ENCODE data around the gene CDK17.

The CDK17 gene

DNA sequence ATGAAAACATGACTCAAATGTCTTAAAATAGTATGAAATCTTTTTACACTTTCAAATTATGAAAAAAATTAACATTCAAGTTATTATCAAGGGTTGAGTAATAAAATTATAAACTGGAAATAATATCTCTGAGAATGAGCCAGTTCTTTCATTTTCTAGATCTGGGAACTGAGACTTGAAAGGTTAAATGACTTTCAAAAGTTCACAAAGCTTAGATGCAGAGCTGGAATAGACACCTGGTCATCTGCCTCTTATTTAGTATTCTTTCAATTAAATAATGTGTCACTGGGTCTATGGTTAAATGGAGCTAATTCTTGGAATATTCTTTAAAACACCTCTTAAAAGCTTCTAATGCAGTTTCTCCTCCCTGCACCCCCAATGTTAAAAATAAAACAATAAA, 86.6 kb downstream of the CDK17 start:
- no peak for DNase-seq

- no peak for DNase-seq
Measured at GRCh38 chr12:96311191-96311590, 89.0 kb downstream of the CDK17 start.

GRCh38 chr12:96310067-96310466, 90.2 kb downstream of the CDK17 start:
- no peak for DNase-seq

DNA sequence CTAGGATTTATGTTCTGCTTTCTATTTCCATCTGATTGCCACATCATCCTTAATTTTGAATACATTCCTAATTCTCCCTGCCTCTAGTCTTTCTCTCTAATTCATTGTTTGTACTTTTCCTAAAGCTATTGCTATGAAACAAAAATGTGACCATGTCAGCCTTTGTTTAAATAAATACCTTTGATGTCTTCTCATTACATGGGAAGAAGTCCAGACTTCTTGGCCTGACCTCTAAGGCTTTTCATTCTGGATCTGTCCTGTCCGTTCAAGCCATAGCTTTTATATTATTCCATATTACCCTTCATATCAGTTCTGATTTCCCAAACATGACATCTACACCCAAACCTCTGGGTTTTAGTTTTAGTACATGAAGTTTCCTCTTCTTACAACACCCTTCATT, 91.4 kb downstream of the CDK17 start:
- no peak for DNase-seq

DNA sequence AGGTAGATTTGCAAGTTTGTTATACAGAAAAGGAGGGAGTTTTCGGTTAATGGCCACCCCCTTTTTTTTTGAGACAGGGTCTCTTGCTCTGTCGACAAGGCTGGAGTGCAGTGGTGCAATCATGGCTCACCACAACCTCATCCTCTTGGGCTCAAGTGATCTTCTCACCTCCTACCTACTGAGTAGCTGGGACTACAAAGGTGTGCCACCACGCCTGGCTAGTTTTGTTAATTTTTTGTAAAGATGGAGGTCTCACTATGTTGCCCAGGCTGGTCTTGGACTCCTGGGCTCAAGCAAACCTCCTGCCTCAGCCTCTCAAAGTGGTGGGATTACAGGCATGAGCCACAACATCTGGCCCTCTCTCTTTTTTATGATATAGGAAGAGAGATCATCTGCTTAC, 94.6 kb downstream of the CDK17 start:
- DNase-seq, result no peak

GRCh38 chr12:96303653-96304052, 96.6 kb downstream of the CDK17 start:
- no peak for DNase-seq

GRCh38 chr12:96302687-96303310, 97.4 kb downstream of the CDK17 start:
- DNase-seq, result no peak

- DNase-seq, result no peak
Measured at GRCh38 chr12:96301732-96302131, 98.5 kb downstream of the CDK17 start.

DNA sequence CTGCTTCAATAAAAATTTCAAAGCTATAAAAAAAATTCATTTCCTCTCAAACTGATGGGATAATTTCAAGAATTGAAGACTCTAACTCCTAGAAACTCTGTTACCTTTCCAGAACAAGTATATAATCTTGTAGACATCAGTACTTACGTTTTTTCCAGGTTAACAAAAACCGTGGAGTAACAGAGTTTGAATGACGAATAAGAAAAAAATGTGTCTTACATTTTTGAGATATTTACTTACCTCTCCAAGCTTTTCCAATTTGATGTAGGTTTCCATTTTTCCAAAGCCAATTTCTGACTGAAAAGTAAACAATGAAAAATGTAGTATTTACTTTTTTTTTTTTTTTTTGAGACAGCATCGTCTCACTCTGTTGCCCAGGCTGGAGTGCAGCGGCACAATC, 100.2 kb downstream of the CDK17 start:
- no peak for DNase-seq

DNA sequence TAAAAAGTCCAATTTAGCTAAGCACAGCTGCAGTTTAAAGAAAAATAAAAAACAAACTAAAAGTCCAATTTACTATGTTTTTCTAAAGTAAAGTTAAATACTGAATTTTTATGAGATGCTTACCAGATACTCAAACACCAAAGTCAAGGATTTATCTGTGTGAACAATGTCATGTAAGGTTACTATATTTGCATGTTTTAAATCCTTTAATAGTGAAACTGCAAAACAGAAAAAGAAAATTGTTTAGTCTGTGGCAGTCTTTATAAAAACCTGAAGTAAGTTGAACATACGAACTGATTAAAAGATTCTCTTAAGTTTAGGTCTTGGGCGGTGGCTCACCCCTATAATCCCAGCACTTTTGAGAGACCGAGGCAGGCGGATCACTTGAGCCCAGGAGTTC, 102.7 kb downstream of the CDK17 start:
- no peak for DNase-seq

DNA sequence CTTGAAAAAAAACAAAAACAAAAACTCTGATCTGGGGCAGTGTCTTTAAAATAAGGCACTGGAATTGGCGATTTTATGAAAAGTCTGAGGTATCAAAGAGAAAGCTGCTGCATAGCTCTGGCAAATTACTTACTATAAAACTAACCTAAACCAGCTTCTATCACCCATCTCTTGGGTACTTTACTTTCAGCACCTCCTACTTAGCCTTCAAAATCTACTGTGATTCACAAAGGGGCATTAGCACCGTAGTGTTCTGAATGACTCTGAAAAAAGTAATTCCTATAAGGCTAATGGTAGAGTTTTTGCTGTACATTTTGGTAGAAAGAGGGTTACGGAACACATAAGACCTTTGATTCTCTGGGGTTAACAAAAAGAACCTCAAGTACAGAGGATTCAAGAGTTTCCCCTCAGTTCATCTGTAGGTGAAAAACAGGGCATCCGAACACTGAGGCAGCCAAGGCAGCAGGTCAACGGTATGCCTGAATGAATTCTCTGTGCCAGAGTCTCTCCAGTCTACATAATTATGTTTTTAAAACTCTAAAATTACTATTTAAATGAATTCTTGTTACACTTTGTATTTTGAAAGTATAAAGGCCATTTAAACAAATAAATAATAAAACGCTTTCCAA, 104.6 kb downstream of the CDK17 start:
- DNase-seq, result no peak

GRCh38 chr12:96294831-96295230, 105.4 kb downstream of the CDK17 start:
- DNase-seq, result peak; percentile 66

DNA sequence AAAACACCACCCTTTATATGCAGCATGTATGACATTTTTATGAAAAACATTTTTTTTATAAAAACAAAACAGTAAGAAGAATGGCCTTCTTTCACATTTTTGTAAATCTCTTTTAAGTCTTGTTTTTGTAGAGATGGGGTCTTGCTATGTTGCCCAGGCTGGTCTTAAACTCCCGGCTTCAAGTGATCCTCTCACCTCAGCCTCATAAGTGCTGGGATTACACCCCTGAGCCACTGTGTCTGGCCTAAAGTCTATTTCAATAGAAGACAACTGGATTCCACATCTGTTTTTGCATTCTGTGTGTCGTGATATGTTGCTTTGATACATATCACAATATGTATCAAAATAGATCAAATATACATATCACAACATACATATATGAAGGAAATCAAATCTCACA, 107.1 kb downstream of the CDK17 start:
- no peak for DNase-seq

- no peak for DNase-seq
Measured at GRCh38 chr12:96289067-96289466, 111.2 kb downstream of the CDK17 start.

GRCh38 chr12:96285158-96285557, 115.1 kb downstream of the CDK17 start:
- no peak for DNase-seq

GRCh38 chr12:96274331-96274730, 125.9 kb downstream of the CDK17 start:
- DNase-seq, result no peak

- DNase-seq, result no peak
Measured at GRCh38 chr12:96271469-96272199, 128.6 kb downstream of the CDK17 start.

DNA sequence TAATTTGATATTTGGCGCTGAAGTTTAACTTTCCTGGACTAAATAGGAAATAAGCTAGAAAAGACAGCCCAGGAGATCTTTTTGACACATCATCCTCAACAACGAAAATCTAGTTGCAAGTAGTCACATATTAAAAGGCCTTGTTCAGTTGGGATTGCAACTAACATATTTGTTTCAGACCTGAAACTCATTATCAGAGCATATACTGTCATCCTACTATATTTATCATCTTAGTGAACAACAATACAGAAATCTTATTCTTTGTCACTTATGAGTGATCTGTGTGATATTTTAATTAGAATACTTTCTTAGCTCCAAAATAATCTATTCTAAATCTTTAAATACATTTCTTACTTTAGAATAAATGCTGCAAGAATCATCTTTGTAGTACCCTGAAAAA, 134.0 kb downstream of the CDK17 start:
- DNase-seq, result no peak

GRCh38 chr12:96265836-96266235, 134.4 kb downstream of the CDK17 start:
- no peak for DNase-seq

DNA sequence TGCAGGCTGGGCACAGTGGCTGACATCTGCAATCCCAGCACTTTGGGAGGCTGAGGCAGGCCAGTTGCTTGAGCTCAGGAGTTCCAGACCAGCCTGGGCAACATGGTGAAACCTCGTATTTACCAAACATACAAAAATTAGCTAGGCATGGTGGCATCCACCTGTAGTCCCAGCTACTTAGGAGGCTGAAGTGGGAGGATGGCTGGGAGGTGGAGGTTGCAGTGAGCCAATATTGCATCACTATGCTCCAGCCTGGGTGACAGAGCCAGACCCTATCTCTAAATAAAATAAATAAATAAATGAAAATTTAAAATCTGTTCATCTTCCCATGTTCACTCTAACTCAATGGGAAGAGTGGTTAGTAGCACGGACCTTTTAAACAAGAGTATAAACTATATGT, 134.8 kb downstream of the CDK17 start:
- no peak for DNase-seq

DNA sequence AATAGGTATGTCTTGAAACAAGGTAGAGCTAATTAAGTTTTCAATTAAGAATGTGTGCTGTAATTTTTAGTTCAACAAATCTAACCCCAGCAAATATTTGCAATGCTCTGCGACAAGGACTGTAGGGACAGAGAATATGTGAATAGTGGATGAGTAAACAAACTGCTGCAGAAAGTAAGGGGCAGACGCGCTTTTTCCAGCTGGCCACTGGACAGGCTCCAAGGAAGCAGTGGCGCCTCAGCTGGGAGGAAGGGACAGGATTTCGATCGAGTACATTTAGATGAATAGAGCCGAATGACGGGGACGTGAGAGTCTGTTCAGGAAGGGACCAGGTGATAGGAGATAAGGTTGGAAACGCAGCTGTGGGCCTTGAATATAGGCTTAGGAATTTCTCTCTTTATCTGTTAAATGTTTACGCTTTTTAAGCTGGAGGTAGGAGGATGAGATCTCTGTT, 136.8 kb downstream of the CDK17 start:
- no peak for DNase-seq

DNA sequence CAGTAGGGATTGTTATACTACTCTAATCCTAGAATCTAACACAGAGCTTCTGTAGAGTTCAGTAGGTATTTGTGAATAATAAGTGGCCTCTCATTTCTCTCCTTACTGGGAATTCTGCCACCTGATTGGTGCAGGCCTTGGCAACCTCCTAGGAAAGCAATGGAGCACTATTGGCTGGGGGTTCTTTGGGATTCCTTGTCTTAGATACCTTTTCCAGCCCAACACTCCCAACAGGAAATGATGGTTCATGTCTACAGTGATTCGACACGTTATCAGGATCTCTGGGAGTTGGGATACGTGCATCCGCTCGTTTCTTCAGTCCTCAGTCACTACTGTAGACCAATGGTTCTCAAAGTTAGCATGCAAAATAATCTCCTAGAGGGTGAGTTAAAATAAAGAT, 138.7 kb downstream of the CDK17 start:
- DNase-seq, result no peak

DNA sequence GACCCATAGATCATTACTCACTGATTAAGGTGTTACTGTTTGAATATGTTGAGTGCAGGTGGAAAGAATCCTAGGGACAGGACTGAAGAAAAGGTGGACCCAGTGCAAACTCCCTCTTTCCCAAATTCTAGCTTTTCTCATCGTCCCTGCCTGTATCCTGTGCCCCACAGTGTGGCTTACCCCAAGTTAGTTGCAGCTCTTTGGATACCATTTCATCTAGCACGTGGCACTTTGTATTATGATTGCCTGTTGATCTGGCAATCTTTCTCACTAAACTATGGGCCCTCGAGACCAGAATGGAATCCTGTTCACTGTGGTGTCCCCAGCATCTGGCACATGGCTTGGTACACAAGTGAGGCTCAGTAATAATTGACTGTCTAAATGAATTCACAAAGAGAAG, 139.6 kb downstream of the CDK17 start:
- no peak for DNase-seq

GRCh38 chr12:96260231-96260630, 140.0 kb downstream of the CDK17 start:
- no peak for DNase-seq
